Activated naive CD4-positive, alpha-beta T cell treated with anti-CD3 and anti-CD28 coated beads, Interleukin-2, amount 50 U/mL, for 16 hours (primary cell): ENCODE measurements around the gene TUBGCP6.
A peak's percentile ranks its signal among the peaks of the same experiment; 100 is the strongest.
"Not testable (repeated sequence)": the region's sequence is repeated elsewhere in the genome, so short reads cannot be mapped to it uniquely, and the experiment has no call there.

Experiments
- DNase-seq: peaks from one replicate; pipeline ENCODE4 v3.0.0-alpha.2; 2020

Gene TUBGCP6

GRCh38 chr22:50280022-50280707, 35.3 kb upstream of the TUBGCP6 start:
- no peak for DNase-seq

GRCh38 chr22:50278956-50279619, 34.3 kb upstream of the TUBGCP6 start:
- no peak for DNase-seq

DNA sequence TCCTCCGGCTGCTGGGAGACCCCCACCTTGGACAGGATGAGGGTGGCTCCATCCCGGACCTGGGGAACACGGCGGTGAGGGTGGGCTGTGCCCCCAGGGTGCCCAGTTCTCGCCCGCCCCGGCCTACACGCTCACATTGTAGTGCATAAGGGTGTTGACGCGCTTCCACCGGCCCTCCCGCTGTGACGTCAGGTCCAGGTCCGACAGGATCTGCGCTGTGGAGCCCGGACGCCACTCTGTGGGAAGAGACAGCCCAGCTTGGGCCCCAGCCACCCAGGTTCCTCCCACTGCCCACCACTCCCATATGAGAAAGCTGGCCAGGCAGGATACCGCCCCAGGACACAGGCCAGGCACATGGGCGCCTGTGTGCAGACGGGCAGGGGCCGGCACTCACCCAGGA, 33.6 kb upstream of the TUBGCP6 start:
- DNase-seq = no peak

GRCh38 chr22:50277761-50278160, 32.9 kb upstream of the TUBGCP6 start:
- DNase-seq = no peak

- no peak for DNase-seq
Observed at GRCh38 chr22:50276143-50276542, 31.3 kb upstream of the TUBGCP6 start.

DNA sequence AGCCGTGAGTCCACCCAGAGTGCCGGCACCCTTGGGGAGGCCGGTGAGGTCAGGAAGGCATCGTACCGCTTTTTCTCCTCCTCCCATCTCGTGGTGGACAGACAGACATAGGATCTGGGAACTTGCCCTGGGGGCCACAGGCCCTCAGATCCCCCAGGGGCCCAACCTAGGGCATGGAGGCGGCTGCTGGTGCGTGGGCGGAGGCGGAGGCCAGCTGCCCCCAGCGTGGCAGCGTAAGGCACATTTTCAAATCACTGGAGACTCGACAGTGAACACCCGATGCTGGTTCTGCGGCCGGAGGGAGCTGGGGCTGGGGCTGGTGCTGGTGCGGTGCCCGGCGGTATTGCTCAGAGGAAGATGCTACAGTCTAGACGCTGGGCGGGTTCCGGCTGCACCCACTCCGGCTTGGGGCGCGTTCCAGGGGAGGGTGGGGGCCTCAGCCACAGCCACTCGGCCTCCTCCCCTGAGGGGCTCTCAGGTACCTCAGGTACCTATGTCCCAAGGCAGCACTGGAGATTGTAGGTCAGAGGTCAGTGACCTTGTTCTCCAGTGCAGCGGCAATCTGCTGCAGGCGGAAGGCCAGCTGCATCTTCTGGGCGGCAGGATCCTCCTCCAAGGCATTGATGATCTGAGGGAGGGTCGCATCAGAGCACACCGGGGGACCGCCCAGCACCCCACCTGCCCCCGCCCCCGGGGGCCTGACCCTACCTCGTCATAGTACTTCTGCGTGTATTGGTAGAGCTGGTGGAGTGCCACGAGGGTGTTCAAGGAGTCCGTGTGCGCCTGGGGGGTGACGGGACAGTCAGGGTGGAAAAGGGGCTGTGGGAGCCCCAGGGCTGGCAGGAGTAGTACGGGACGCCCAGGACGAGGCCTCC, 30.6 kb upstream of the TUBGCP6 start:
- DNase-seq = no peak

DNA sequence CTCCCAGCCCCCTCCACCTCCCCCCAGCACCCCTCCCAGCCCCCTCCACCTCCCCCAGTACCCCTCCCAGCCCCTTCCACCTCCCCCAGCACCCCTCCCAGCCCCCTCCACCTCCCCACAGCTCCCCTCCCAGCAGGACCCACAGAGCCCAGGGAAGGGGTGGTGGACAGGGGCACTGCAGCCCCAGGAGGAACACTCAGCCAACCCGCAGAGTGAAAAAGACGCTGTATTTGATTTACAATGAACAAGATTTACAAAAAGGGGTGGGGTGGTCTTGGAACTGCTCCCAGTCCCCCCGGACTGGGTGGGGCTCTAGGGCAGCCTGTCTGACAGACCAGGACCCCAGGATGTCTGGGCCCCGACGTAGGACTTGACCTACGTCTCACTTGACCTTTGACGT, 29.9 kb upstream of the TUBGCP6 start:
- DNase-seq = no peak

DNA sequence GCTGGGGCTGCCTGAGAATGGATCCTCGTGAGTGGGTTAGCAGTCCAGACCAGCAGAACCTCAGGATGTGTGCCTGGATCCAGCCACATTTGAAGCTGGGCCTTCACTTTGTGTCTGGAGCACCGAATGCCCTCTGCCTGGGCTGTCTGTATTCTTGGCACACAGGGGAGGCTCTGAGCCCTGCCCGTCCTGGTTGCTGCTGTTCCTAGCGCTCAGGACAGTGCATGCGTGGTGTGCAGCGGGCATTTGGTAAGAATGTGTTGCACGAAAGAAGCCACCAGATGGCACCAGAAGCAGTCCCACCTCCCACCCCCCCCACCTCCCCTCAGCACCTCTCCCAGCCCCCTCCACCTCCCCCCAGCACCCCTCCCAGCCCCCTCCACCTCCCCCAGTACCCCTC, 29.5 kb upstream of the TUBGCP6 start:
- peak; percentile 51 for DNase-seq

DNA sequence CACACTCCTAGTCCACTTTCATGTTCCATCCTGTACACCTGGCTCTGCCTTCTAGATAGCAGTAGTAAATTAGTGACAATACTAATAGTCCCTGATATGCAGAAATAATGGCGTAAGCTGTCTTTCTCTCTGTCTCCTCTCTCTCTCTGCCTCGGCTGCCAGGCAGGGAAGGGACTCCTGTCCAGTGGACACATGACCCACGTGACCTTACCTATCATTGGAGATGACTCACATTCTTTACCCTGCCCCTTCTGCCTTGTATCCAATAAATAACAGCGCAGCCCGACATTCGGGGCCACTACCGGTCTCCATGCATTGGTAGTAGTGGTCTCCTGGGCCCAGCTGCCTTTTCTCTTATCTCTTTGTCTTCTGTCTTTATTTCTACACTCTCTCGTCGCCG, 29.0 kb upstream of the TUBGCP6 start:
- not testable (repeated sequence) for DNase-seq

DNA sequence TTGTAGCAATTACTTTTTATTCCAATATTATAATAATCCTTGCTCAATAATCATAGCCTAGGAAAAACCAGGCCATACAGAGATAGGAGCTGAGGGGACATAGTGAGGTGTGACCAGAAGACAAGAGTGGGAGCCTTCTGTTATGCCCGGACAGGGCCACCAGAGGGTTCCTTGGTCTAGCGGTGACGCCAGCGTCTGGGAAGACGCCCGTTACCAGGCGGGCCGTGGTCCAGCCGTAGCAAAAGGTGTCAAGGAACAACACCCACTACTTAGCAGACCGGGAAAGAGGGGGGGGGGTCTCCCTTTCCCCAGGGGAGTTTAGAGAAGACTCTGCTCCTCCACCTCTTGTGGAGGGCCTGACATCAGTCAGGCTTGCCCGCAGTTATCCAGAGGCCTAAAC, 28.5 kb upstream of the TUBGCP6 start:
- not testable (repeated sequence) for DNase-seq

- DNase-seq = no peak
Observed at GRCh38 chr22:50272044-50272802, 27.4 kb upstream of the TUBGCP6 start.

DNA sequence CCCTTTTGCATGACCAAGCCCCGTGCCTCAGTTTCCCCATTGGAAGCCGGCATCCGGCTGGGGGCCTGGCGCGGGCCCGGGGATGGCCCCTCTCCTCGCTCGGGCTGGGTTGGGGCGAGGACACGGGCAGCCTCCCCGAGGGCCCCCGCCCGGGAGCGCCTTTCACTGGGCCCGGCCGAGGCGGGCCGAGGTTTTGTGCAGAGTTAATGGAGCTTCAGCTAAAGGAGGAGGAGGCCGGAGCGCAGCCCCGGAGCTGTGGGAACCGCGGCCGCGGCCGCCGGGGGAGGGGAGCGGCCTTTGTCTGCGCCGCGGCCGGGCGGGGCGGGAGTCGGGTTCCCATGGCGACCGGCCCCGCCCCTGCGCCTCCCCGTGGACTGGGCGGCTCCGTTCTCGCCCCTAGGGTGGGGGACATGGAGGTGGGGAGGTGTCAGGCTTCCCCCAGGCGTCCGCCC, 26.7 kb upstream of the TUBGCP6 start:
- DNase-seq = peak; percentile 60

DNA sequence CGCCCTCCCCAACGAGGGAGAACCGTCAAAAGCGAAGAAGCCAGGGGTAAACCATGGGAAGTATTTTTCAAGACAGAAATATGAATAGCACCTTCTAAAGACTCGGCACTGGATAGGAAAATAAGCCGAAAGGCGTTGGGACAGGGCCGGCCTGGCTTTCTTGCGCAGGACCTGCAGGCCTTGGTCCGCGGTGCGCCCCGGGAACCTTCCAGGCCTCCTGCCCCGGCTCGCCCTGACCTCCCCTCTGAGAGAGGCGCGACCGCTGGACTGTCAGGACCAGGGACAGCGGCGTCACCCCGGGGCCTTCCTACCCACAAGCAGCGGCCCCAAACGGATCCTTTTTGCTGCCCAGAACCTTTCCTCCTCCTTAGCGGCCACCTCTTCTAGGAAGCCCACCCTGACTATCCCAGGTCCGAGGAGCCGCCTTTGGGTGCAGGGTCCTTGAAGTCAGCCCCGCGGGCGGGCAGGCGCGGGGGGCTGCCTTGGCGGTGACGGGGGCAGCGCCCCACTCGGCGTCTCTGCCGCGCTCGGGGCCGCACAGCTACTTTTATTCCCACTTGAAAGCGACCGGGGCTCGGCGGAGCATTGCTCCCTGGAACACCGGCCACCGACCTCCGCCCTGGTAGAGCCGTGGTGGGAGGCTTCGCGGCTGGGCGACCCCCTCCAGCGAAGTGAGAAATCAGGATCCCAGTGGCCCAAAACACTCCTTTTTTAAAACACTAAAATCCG, 26.0 kb upstream of the TUBGCP6 start:
- DNase-seq = peak; percentile 69

DNA sequence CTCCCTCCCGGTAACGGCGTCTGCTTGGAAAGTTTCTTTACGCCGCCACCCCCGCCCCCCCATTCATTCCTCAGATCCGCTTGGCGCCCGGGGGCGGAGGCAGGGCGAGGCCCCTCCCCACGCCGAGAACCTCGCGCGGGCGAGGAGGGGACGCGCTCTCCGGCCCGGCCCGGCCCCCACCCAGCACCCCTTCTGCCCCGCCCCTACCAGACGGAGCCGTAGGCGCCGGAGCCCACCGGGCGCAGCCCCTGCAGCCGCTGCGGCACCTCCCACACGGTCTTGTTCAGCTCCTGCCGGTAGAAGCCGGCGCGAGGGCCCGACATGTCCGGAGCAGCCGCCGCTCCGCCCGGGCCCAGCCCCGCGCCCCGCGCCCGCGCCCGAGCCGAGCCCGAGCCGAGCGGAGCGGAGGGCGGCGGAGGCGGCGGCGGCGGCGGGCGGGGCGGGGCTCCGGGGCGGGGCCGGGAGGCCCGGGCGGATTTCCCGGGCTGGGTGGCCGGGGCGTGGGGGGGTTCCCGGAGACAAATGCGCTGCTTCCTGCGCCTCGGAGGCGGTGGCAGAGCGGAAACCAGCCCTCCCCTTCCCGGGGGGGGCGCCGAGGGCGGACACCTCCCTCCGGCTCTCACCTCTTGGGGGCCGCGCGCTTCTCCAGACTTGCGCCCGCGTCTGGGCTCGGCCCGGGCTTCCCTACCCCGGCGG, 25.3 kb upstream of the TUBGCP6 start, which contains the start of gene MAPK11:
MAPK11 (minus strand) TSS at position 411 of the 696 bp plus-strand sequence; CDS start at position 323, 88 bp downstream.
- DNase-seq = peak; percentile 73

GRCh38 chr22:50269573-50269969, 24.7 kb upstream of the TUBGCP6 start:
- DNase-seq = no peak

DNA sequence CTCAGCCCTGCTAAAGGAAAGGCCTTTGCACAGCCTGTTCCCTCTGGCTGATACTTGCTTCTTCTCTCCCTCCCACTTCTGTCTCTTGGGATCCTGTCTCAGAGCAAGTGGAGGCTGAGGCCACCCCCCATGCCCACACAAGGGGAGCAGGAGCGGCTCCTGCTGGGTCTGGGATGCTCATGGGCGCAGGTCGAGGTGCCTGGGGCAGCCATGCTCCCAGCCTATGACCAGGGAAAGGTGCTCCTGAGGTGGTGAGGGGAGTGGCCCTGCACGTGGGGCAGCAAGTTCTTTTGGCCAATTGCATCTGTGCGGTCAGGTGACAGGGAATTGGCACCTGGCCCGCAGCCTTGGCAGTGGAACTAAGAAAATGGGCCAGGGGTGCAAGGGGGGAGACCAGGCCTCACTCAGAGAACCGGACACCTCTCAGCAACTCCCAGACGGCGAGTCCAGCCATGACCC, 23.9 kb upstream of the TUBGCP6 start:
- DNase-seq = no peak

GRCh38 chr22:50267591-50268390, 23.0 kb upstream of the TUBGCP6 start:
- DNase-seq = peak; percentile 63

DNA sequence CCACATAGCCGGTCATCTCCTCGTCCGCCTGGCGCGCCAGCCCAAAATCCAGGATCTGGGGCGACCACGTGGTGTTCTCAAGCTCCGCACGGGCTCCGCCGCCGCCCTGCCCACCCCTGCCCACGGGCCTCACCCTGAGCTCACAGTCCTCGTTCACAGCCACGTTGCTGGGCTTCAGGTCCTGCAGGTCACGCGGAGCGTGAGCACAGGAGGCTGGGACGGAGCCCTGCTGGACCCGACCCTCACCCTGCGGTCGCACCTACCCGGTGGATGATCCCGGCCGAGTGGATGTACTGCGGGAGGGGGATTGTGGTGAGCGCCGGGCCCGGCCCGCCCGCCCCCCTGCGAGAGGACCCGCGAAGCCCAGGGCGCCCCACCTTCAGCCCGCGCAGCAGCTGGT, 22.2 kb upstream of the TUBGCP6 start:
- no peak for DNase-seq

GRCh38 chr22:50264946-50265669, 20.3 kb upstream of the TUBGCP6 start:
- no peak for DNase-seq
